HEK293 (cell line): ENCODE data around the gene EDEM3.

Experiments used
- CTCF ChIA-PET: fragments of 350-600 bp; formaldehyde crosslinking; extraction: SDS; loops from one replicate; lab custom pipeline; 2021; ENCODE audit warnings: antibody characterized with exemption; lab: Yijun Ruan, JAX
- POLR2A ChIA-PET: fragments of 300-600 bp; formaldehyde crosslinking; extraction: SDS; loops from one replicate; lab custom pipeline; 2020; ENCODE audit warnings: antibody characterized with exemption, inconsistent platforms; lab: Yijun Ruan, JAX
- H3K27ac ChIP-seq: fragments of 200-500 bp; sonication (Bioruptor generic); 2 replicates; pipeline ENCODE4 v1.5.1; 2014; ENCODE audit warnings: low read depth, low read length, control low read depth, inconsistent platforms; ENCODE audit errors: extremely low read depth
- H3K36me3 ChIP-seq, 2 experiments: fragments of 200-500 bp in 1 of 2; sonication (Bioruptor generic) in 1 of 2; 1 replicate in 1 of 2; 2 replicates in 1 of 2; pipeline ENCODE4 v1.5.1; 2014 to 2017; ENCODE audit warnings: inconsistent platforms in 2 of 2, low read length in 2 of 2; ENCODE audit not compliant: control insufficient read depth in 2 of 2, insufficient read depth in 1 of 2
- H3K4me1 ChIP-seq: fragments of 200-500 bp; sonication (Bioruptor generic); 2 replicates; pipeline ENCODE4 v1.5.1; 2014; ENCODE audit warnings: mild to moderate bottlenecking, low read length, inconsistent platforms; ENCODE audit not compliant: control insufficient read depth, insufficient read depth
- H3K4me3 ChIP-seq: 2 replicates; pipeline ENCODE4 v1.5.1; 2011; ENCODE audit warnings: low read depth, mild to moderate bottlenecking, control low read depth, low read length, moderate library complexity
- H3K9me3 ChIP-seq: fragments of 200-500 bp; sonication (Bioruptor generic); 2 replicates; pipeline ENCODE4 v1.5.1; 2014; ENCODE audit warnings: low read depth, low read length, inconsistent platforms; ENCODE audit not compliant: control insufficient read depth, insufficient read depth
- BCL11A ChIP-seq: fragments of 450-650 bp; formaldehyde crosslinking; IDR thresholded peaks from 2 replicates; pipeline ENCODE4 v1.5.1; 2016; ENCODE audit warnings: low read depth, missing biosample characterization, missing genetic modification characterization
- IKZF3 ChIP-seq: fragments of 450-650 bp; IDR thresholded peaks from 2 replicates; pipeline ENCODE4 v1.5.0; 2018; ENCODE audit warnings: missing biosample characterization, mild to moderate bottlenecking, missing genetic modification characterization, moderate library complexity
- KLF7 ChIP-seq: fragments of 450-650 bp; formaldehyde crosslinking; IDR thresholded peaks from 2 replicates; pipeline ENCODE4 v1.5.1; 2016; ENCODE audit warnings: missing biosample characterization, missing genetic modification characterization, borderline replicate concordance
- MEIS1 ChIP-seq: sonication (generic); formaldehyde crosslinking; IDR thresholded peaks from 2 replicates; pipeline ENCODE4 v1.8.1; 2022; ENCODE audit warnings: missing genetic modification reagents, mild to moderate bottlenecking, borderline replicate concordance
- PRDM1 ChIP-seq: fragments of 450-650 bp; formaldehyde crosslinking; IDR thresholded peaks from 2 replicates; pipeline ENCODE4; 2016; ENCODE audit warnings: missing biosample characterization, missing genetic modification characterization
- SCRT1 ChIP-seq: fragments of 450-650 bp; formaldehyde crosslinking; IDR thresholded peaks from 2 replicates; pipeline ENCODE4 v1.5.1; 2016; ENCODE audit warnings: missing biosample characterization, missing genetic modification characterization, borderline replicate concordance
- SP7 ChIP-seq: fragments of 450-650 bp; formaldehyde crosslinking; IDR thresholded peaks from 2 replicates; pipeline ENCODE4 v1.5.1; 2016; ENCODE audit warnings: missing biosample characterization, missing genetic modification characterization
- ZIC2 ChIP-seq: fragments of 450-650 bp; formaldehyde crosslinking; IDR thresholded peaks from 2 replicates; pipeline ENCODE4 v1.5.1; 2016; ENCODE audit warnings: missing biosample characterization, missing genetic modification characterization
- ZNF138 ChIP-seq: fragments of 450-650 bp; formaldehyde crosslinking; IDR thresholded peaks from 2 replicates; pipeline ENCODE4 v1.5.1; 2016; ENCODE audit warnings: missing biosample characterization, missing genetic modification characterization, borderline replicate concordance
- ZNF157 ChIP-seq: fragments of 450-650 bp; formaldehyde crosslinking; IDR thresholded peaks from 2 replicates; pipeline ENCODE4 v1.5.1; 2016; ENCODE audit warnings: missing biosample characterization, missing genetic modification characterization
- ZNF16 ChIP-seq: fragments of 450-650 bp; formaldehyde crosslinking; IDR thresholded peaks from 2 replicates; pipeline ENCODE4 v1.5.1; 2016; ENCODE audit warnings: low read depth, missing biosample characterization, missing genetic modification characterization
- ZNF174 ChIP-seq: fragments of 450-650 bp; formaldehyde crosslinking; IDR thresholded peaks from 2 replicates; pipeline ENCODE4 v1.5.0; 2017; ENCODE audit warnings: missing biosample characterization, mild to moderate bottlenecking, missing genetic modification characterization
- ZNF302 ChIP-seq: fragments of 450-650 bp; formaldehyde crosslinking; IDR thresholded peaks from 2 replicates; pipeline ENCODE4 v1.5.1; 2016; ENCODE audit warnings: missing biosample characterization, missing genetic modification characterization, low read depth
- ZNF366 ChIP-seq: fragments of 450-650 bp; formaldehyde crosslinking; conservative IDR thresholded peaks from 2 replicates; pipeline ENCODE4 v1.5.1; 2016; ENCODE audit warnings: missing biosample characterization, missing genetic modification characterization
- ZNF416 ChIP-seq: fragments of 450-650 bp; formaldehyde crosslinking; IDR thresholded peaks from 2 replicates; pipeline ENCODE4 v1.5.1; 2016; ENCODE audit warnings: missing biosample characterization, missing genetic modification characterization
- ZNF530 ChIP-seq: fragments of 450-650 bp; formaldehyde crosslinking; IDR thresholded peaks from 2 replicates; pipeline ENCODE4 v1.5.1; 2016; ENCODE audit warnings: low read depth, missing biosample characterization, missing genetic modification characterization
- ZNF626 ChIP-seq: fragments of 450-650 bp; sonication (Bioruptor Pico); formaldehyde crosslinking; IDR thresholded peaks from 2 replicates; pipeline ENCODE4 v1.5.1; 2018; ENCODE audit warnings: missing biosample characterization, missing genetic modification characterization, inconsistent platforms
- ZNF654 ChIP-seq: fragments of 450-650 bp; formaldehyde crosslinking; IDR thresholded peaks from 2 replicates; pipeline ENCODE4 v1.5.1; 2016; ENCODE audit warnings: low read depth, missing biosample characterization, missing genetic modification characterization
- ZNF785 ChIP-seq: fragments of 450-650 bp; formaldehyde crosslinking; IDR thresholded peaks from 2 replicates; pipeline ENCODE4 v1.5.1; 2016; ENCODE audit warnings: missing biosample characterization, missing genetic modification characterization
- ZNF792 ChIP-seq: fragments of 450-650 bp; formaldehyde crosslinking; IDR thresholded peaks from 2 replicates; pipeline ENCODE4 v1.5.1; 2016; ENCODE audit warnings: missing biosample characterization, missing genetic modification characterization
- ZNF837 ChIP-seq: fragments of 450-650 bp; formaldehyde crosslinking; IDR thresholded peaks from 2 replicates; pipeline ENCODE4 v1.5.1; 2016; ENCODE audit warnings: missing biosample characterization, missing genetic modification characterization
- TF ChIP-seq, protein P1 (sequence below): fragments of 450-650 bp; formaldehyde crosslinking; IDR thresholded peaks from 2 replicates; pipeline ENCODE4 v1.5.1; 2016; ENCODE audit warnings: missing biosample characterization, missing genetic modification characterization
- TF ChIP-seq, protein P2 (sequence below): fragments of 450-650 bp; formaldehyde crosslinking; conservative IDR thresholded peaks from 2 replicates; pipeline ENCODE4 v1.5.1; 2016; ENCODE audit warnings: low read depth, missing biosample characterization, missing genetic modification characterization
- TF ChIP-seq, protein P3 (sequence below): fragments of 450-650 bp; formaldehyde crosslinking; IDR thresholded peaks from 2 replicates; pipeline ENCODE4 v1.5.1; 2016; ENCODE audit warnings: missing biosample characterization, missing genetic modification characterization
- TF ChIP-seq, protein P4 (sequence below): fragments of 450-650 bp; formaldehyde crosslinking; IDR thresholded peaks from 2 replicates; pipeline ENCODE4 v1.5.1; 2017; ENCODE audit warnings: missing biosample characterization, missing genetic modification characterization

Gene EDEM3

DNA sequence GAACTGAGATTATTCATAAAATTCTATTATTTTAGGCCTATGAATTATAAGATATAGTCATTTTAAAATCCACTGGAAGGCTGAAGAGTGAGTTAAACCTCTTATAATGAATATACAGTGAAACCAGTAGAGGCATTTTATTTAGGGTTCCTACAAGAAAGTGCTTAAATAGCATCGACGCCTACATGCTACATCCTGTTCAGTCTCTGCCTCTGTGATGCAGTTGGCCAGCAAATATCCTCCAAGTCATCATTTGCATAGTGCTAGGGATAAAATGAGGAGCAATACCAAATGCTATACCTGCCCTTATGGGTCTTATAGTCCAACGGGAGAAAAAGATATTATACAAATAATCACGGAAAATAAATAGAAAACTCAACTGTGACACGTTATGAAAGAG is 59.6 kb downstream of the EDEM3 start (continued):
- TF ChIP-seq ZNF16 (tag by site-specific recombination) (no peak), ZNF530 (tag by site-specific recombination) (no peak), ZNF157 (tag by site-specific recombination) (no peak), ZNF138 (no peak), MEIS1 (CRISPR knock-in tag) (no peak), ZNF174 (tag by site-specific recombination) (no peak), BCL11A (tag by site-specific recombination) (no peak)
- TF ChIP-seq, all 188 proteins: peak for 0

DNA sequence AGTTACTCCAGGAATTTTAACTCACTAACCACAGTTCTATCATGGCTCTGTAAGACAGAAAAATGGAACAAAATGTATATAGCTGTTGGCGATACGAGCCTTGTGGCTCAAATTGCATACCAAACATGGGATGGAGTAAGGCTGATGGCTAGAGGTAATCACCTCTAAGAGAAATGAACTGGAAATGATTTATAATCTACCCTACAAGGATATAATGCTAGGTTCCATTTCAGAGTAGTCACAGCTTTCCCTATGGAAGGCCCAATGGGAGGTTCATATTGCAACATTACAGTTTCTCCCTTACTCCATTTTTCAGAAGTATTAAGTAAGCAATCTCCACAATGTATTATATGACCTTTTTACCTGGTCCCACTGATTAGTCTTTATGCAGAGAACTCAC is 61.6 kb downstream of the EDEM3 start:
- no peaks in the 10 kb centered on the region for H3K4me1 ChIP-seq
- TF ChIP-seq SP7: peak; percentile 90
- TF ChIP-seq ZNF416 (tag by site-specific recombination): no peak
- no peak for TF ChIP-seq ZNF366
- no peak for TF ChIP-seq SCRT1 (tag by site-specific recombination)
- no peak for TF ChIP-seq ZNF626 (tag by site-specific recombination)
- TF ChIP-seq, all 188 proteins: peak for 1
- CTCF ChIA-PET: interaction anchor here (0.6 to 3.6 kb wide), 4 partner anchors 29 to 1010 kb away, joined by 3 to 24 read pairs (median 6); no protein-coding TSS in a partner anchor
- peaks cover 0 to 10% of the 10 kb centered on the region in 2 experiments; a peak in 1 of 3 replicates for H3K36me3 ChIP-seq
- H3K4me3 ChIP-seq: no peak overlapping the region
- POLR2A ChIA-PET: no interaction called here
- H3K27ac ChIP-seq: no peak overlapping the region
- no peaks in the 10 kb centered on the region for H3K9me3 ChIP-seq

DNA sequence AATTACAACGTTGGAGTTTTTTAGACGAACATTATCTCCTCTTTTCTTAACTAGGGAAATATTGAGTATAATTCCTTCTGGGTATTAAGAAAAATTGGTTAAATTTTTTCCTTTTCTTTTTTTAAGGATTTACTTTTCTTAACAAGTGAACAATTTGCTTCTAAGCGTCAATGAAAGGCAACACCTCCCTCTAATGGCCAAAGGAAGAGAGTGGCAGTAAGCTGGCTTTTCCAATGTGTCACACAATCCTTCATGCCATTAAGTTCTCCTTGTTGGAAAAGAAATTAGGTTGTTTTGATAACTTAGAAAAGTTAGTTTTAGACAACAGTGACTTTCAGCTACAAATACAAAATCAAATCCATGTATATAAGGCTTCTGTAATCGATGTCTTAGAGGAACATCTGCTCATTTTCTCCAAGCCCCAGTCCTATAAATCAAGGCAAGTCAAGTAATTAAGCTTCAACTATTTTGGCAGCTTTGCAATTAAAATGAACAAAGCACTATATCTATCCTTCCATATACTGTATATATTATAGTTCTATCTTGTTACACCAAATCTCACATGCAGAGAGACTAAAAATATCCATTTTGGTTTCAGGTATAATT is 62.8 kb downstream of the EDEM3 start:
- Histone ChIP-seq H3K36me3 (peaks cover 0 to 10% of the 10 kb centered on the region in 2 experiments; a peak in 1 of 3 replicates), H3K9me3 (no peaks in the 10 kb centered on the region), H3K4me1 (no peaks in the 10 kb centered on the region), H3K27ac (no peak overlapping the region), H3K4me3 (no peak overlapping the region)
- CTCF ChIA-PET: interaction anchor here (0.5 to 3.6 kb wide), 34 partner anchors 9 to 1197 kb away, joined by 3 to 24 read pairs (median 3); partner anchors contain the start of gene C1orf21
- POLR2A ChIA-PET: no interaction called here
- TF ChIP-seq, protein P1, sequence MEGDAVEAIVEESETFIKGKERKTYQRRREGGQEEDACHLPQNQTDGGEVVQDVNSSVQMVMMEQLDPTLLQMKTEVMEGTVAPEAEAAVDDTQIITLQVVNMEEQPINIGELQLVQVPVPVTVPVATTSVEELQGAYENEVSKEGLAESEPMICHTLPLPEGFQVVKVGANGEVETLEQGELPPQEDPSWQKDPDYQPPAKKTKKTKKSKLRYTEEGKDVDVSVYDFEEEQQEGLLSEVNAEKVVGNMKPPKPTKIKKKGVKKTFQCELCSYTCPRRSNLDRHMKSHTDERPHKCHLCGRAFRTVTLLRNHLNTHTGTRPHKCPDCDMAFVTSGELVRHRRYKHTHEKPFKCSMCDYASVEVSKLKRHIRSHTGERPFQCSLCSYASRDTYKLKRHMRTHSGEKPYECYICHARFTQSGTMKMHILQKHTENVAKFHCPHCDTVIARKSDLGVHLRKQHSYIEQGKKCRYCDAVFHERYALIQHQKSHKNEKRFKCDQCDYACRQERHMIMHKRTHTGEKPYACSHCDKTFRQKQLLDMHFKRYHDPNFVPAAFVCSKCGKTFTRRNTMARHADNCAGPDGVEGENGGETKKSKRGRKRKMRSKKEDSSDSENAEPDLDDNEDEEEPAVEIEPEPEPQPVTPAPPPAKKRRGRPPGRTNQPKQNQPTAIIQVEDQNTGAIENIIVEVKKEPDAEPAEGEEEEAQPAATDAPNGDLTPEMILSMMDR (tag by site-specific recombination): peak; percentile 54; the same call in 1 of the 2 replicates
- TF ChIP-seq, protein P2, sequence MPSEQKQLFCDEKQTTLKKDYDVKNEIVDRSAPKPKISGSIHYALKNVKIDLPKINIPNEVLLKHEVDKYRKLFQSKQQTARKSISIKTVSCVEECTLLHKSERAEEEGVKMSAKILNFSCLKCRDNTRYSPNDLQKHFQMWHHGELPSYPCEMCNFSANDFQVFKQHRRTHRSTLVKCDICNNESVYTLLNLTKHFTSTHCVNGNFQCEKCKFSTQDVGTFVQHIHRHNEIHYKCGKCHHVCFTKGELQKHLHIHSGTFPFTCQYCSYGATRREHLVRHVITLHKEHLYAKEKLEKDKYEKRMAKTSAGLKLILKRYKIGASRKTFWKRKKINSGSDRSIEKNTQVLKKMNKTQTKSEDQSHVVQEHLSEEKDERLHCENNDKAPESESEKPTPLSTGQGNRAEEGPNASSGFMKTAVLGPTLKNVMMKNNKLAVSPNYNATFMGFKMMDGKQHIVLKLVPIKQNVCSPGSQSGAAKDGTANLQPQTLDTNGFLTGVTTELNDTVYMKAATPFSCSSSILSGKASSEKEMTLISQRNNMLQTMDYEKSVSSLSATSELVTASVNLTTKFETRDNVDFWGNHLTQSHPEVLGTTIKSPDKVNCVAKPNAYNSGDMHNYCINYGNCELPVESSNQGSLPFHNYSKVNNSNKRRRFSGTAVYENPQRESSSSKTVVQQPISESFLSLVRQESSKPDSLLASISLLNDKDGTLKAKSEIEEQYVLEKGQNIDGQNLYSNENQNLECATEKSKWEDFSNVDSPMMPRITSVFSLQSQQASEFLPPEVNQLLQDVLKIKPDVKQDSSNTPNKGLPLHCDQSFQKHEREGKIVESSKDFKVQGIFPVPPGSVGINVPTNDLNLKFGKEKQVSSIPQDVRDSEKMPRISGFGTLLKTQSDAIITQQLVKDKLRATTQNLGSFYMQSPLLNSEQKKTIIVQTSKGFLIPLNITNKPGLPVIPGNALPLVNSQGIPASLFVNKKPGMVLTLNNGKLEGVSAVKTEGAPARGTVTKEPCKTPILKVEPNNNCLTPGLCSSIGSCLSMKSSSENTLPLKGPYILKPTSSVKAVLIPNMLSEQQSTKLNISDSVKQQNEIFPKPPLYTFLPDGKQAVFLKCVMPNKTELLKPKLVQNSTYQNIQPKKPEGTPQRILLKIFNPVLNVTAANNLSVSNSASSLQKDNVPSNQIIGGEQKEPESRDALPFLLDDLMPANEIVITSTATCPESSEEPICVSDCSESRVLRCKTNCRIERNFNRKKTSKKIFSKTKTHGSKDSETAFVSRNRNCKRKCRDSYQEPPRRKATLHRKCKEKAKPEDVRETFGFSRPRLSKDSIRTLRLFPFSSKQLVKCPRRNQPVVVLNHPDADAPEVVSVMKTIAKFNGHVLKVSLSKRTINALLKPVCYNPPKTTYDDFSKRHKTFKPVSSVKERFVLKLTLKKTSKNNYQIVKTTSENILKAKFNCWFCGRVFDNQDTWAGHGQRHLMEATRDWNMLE (tag by site-specific recombination): no peak
- no peak for TF ChIP-seq KLF7 (tag by site-specific recombination)
- TF ChIP-seq IKZF3: 0 out of 2 replicates have a peak, but pooled peaks have one; percentile 39
- TF ChIP-seq ZNF157 (tag by site-specific recombination): no peak
- peak; percentile 66 for TF ChIP-seq ZNF654
- TF ChIP-seq ZNF792 (tag by site-specific recombination): no peak
- TF ChIP-seq, protein P3, sequence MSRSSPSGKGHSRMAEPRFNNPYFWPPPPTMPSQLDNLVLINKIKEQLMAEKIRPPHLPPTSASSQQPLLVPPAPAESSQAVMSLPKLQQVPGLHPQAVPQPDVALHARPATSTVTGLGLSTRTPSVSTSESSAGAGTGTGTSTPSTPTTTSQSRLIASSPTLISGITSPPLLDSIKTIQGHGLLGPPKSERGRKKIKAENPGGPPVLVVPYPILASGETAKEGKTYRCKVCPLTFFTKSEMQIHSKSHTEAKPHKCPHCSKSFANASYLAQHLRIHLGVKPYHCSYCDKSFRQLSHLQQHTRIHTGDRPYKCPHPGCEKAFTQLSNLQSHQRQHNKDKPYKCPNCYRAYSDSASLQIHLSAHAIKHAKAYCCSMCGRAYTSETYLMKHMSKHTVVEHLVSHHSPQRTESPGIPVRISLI (tag by site-specific recombination): 0 out of 2 replicates have a peak, but pooled peaks have one; percentile 57
- TF ChIP-seq PRDM1 (tag by site-specific recombination): peak; percentile 67
- no peak for TF ChIP-seq ZNF302 (tag by site-specific recombination)
- TF ChIP-seq ZNF837 (tag by site-specific recombination): no peak
- no peak for TF ChIP-seq ZIC2 (tag by site-specific recombination)
- no peak for TF ChIP-seq ZNF785 (tag by site-specific recombination)
- TF ChIP-seq, protein P4, sequence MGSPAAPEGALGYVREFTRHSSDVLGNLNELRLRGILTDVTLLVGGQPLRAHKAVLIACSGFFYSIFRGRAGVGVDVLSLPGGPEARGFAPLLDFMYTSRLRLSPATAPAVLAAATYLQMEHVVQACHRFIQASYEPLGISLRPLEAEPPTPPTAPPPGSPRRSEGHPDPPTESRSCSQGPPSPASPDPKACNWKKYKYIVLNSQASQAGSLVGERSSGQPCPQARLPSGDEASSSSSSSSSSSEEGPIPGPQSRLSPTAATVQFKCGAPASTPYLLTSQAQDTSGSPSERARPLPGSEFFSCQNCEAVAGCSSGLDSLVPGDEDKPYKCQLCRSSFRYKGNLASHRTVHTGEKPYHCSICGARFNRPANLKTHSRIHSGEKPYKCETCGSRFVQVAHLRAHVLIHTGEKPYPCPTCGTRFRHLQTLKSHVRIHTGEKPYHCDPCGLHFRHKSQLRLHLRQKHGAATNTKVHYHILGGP (tag by site-specific recombination): no peak
